GM21723 (cell line): Measurements from ENCODE around the gene RAI14.

Experiments
- ATAC-seq: cut with Tn5 transposase; IDR thresholded peaks from one replicate; pipeline ENCODE4 v1.9.1; 2021; ENCODE audit warnings: mild to moderate bottlenecking, moderate library complexity; ENCODE audit not compliant: unreplicated experiment

RAI14 gene

GRCh38 chr5:34674187-34674586 lies 18.1 kb downstream of the RAI14 start:
- no peak for ATAC-seq

GRCh38 chr5:34675857-34676256 lies 19.7 kb downstream of the RAI14 start:
- no peak for ATAC-seq

DNA sequence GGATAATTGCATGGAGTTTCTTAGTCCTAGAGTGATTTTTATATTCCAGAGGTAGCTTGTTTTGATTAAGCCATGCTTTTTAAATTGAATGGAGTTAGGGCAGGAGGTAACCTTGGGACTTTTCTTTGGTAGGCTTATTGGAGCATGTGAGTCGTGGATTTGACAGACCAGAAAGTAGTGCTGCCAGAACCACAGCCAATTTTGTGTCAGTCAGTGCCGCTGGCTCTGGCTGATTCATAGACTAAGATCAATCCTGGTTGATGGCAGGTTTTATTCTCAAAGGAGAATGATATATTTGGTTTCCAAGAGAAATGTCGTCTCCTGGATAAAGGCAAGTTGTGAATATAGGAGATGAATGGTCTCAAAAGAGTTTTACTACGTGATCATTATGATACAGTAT lies 20.3 kb downstream of the RAI14 start:
- ATAC-seq = no peak

- no peak for ATAC-seq
Observed at GRCh38 chr5:34677428-34677827, 21.3 kb downstream of the RAI14 start.

DNA sequence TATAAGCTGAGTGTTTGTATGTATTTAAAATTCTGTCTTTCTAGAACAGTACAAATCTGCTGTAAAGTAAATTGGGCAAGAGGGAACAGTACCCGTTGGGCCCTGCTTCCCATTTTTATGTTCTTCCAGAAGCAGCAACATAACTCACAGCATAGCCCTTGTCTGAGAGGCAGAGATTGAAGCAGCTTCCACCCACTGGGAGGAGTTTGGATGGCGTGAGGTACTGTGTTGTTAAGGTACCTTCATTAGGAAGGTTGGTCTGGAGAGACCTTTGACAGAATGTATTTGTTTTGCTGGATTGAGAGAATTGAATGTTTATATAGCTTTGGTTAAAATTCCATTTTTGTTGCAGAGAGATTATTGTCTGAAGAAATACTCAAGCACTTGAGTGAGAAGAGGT lies 24.8 kb downstream of the RAI14 start:
- no peak for ATAC-seq

- no peak for ATAC-seq
Observed at GRCh38 chr5:34682926-34683623, 26.9 kb downstream of the RAI14 start.

GRCh38 chr5:34684281-34684979 lies 28.3 kb downstream of the RAI14 start:
- ATAC-seq = no peak

DNA sequence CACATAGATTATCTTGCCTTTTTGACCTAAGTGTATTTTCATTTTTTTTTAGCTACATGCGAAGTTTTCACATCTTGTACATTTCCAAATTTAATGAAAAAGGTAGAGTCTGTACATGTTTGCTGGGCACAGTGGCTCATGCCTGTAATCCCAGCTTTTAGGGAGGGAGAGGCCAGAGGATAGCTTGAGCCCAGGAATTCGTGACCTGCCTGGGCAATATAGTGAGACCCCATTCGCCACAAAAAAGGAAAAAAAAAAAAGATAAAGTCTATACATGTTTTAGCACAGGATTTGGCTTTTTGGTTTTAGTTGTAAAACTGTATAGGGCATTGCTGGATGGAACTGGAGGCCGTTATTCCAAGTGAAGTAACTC lies 28.8 kb downstream of the RAI14 start:
- ATAC-seq = no peak

DNA sequence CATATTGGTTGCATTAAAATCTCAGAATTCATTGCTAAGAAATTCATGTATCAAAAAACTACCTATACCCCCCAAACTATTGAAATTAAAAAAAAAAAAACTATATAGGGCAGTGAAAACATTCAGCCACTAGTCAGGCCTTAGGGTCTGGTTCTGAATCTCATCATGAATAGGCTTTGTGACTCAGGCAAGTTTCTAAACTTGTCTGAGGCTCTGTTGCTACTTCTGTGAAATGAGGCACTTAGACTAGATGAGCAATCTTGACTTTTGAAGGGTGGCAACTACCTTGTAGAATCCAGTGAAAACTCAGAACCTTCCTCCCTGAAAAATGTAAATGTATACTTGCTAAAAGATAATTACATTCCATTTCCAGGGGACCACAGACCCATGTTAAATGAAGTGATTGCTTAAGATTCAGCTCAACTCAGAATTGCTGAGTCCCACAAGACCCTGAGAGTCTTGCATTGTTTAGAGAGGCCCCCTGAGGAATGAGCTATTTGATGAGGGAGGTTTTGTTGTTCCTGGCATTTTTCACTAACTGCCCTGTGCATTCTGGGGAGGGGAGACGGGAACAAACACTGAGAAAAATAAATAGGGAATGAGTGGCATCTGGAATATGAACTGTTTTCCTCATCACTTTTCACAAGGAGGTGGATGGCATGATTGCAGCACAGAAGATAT lies 29.5 kb downstream of the RAI14 start:
- no peak for ATAC-seq

DNA sequence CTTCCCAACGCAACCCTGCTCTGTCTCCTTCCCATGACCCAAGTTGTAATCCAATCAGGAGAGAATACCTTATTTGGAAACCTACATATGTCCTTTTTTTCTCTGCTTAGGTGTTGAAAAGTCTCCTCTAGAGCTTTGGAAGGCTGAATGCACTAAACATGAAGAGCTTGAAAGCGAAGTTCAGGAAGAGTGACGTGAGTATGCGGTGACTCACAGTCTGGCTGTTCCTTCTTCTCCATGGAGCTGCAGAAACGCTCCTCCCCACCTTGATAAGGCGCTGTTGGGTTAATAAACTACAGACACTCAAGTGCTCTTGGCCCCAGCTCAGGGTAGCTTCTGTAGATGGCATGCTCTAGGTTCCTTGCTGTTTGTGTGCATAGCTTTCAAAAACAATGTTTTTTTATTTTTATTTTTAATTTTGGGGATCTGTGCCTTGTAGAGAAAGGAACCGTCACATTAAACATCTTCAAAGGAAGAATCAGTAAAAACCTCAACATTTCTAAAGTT lies 30.7 kb downstream of the RAI14 start:
- ATAC-seq = no peak

DNA sequence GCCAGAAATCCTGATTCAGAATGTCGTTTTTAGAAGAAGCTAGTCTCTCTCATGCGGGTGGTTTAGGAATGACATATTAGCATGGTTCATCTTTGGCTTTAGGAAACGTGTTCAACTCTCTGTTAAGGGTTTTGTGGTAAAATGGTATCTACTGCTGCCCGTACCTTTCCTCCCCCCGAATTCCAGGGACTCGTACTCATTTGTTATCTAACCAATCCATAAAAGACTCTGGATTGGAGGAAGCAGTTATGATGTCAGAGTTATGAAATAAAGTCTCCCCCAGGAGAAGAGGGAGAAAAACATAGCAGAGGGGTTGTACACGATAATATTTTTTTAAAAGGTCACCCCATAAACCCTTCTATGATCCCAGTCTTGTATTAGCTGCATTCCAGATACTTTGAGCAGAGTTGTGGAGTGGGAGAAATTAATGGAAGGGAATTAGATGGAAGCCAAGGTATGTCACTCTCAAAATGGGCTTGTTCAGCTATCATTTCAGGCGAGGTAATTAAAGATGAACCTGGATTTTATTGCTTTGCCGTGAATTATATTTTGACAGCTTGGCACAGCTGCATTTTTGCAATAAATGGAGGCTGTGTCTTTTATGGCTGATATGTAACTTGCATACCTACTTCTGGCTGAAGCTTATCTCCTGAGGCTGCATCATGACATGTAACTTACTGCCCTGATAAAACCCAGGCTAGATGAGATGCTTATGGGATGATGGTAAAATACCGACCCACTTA lies 31.3 kb downstream of the RAI14 start:
- ATAC-seq = no peak

DNA sequence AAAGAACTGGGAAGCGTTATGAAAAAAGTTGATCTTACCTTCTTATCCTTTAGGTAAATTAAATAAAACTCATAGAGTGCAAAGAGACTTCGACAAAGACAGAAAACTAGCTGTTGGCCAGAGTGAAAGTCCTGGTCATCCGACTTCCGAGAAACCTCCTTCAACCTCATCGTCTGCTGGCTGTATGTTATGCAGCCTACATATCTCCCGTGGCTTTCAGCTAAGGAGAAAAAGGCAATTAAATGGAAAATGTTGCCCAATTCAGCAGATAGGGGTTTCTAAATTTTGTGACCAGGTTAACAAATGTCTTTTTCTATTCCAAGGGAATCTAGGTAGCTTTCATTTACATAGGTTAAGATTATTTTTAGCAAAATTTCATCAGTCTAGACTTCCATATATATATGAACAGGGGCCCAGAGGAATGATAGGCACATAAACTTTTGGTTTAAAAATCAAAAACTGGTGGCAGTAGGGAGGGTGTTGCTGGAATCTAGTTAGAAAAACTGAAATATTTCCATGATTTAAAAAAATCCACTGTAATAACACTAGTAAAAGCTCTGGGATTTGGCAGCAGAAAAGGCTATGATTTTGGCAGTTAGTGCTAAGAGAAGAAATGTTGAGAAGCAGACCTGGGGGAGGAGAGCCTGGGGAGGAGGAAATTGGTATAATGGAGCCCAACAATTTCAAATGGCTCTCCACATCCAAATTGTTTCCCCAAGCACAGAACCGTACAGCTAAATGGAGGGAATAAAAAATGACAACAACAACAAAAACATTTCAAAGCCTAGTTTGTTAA lies 32.1 kb downstream of the RAI14 start:
- no peak for ATAC-seq

- ATAC-seq = no peak
Observed at GRCh38 chr5:34690301-34690700, 34.2 kb downstream of the RAI14 start.

- no peak for ATAC-seq
Observed at GRCh38 chr5:34690898-34691297, 34.8 kb downstream of the RAI14 start.

DNA sequence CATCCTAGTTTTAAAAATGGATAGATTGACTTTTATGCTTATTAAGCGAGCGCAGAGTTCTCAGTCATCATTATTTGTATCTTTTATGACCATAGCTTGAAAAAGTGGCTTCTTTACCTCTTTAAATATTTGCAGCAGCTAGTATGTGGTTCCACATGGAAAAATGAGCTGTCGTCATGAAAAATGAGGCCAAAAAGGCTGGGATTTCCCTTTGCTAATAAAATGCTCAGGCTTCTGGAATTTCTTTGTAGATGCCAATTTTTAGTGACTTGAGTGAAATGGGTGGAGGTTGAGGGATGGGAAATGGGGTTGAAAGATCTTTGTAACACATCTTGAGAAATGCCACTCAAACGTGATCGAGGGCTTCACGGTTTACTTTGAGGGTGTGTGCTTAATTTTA lies 35.2 kb downstream of the RAI14 start:
- ATAC-seq = no peak

DNA sequence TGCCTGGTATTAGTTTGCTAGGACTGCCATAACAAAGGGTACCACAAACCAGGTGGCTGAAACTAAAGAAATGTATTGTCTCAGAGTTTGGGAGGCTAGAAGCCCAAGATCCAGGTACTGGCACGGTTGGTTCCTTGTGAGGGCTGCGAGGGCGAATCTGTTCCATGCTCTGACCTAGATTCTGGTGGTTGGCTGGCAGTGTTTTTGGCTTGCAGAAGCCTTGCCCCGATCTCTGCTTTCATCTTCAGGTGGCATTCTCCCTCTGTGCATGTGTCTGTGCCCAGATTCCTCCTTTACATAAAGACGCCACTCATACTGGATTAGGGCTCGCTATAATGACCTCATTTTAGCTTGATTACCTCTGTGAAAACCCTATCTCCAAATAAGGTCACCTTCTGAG lies 36.7 kb downstream of the RAI14 start:
- ATAC-seq = no peak

DNA sequence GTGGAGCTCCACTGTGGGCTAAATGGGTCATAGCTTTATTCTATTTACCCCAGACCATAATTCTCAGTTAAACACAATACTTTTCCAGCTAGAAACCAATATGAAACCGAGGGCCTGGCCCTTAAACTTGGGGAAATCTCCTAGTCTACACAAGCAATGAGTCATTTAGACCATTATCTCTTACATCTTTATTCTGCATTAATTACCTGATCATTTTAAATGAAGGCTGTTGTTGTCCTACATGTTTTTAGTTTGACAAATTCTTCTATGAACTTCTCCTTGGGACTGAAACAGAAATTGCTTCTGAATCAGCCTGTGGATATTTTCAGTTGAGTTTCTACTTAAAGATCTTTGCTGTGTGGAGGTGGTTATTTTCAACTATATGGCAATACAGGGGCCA lies 37.9 kb downstream of the RAI14 start:
- ATAC-seq = no peak

DNA sequence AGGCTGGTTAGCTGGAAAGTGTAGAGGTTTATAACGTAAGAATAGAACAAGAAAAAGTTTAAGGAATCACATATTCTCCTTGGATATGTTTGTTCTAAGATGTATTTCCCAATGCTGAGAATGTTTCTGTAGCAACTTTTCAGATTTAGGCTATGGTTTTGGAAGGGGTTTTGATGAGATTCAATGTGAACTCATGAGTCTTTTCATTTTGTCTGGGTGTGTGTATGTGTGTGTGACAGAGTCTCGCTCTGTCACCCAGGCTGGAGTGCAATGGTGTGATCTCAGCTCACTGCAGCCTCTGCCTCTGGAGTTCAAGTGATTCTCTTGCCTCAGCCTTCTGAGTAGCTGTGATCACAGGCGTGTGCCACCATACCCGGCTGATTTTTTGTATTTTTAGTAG lies 38.6 kb downstream of the RAI14 start:
- ATAC-seq = no peak

- ATAC-seq = no peak
Observed at GRCh38 chr5:34695275-34696027, 39.3 kb downstream of the RAI14 start.
